Panc1 (cell line): Measurements from ENCODE around the gene PCDHB5.
"Not testable (repeated sequence)": the region's sequence is repeated elsewhere in the genome, so short reads cannot be mapped to it uniquely, and the experiment has no call there.

Experiments
- POLR2AphosphoS5 ChIP-seq: IDR thresholded peaks from 2 replicates; pipeline ENCODE4 v1.6.1; 2012; ENCODE audit warnings: mild to moderate bottlenecking, low read depth, low read length, moderate library complexity
- REST ChIP-seq, 2 experiments: IDR thresholded peaks; 2 replicates each; pipeline ENCODE4 v1.6.1; 2011 to 2012; ENCODE audit warnings: low read depth in 2 of 2, control low read depth in 1 of 2, low read length in 1 of 2, mild to moderate bottlenecking in 1 of 2, moderate library complexity in 1 of 2; ENCODE audit not compliant: insufficient read depth in 1 of 2
- TF ChIP-seq, protein P1 (sequence below): fragments of 450-650 bp; IDR thresholded peaks from 2 replicates; pipeline ENCODE4 v1.5.1; 2017; ENCODE audit warnings: mild to moderate bottlenecking

- TF ChIP-seq, protein P1, sequence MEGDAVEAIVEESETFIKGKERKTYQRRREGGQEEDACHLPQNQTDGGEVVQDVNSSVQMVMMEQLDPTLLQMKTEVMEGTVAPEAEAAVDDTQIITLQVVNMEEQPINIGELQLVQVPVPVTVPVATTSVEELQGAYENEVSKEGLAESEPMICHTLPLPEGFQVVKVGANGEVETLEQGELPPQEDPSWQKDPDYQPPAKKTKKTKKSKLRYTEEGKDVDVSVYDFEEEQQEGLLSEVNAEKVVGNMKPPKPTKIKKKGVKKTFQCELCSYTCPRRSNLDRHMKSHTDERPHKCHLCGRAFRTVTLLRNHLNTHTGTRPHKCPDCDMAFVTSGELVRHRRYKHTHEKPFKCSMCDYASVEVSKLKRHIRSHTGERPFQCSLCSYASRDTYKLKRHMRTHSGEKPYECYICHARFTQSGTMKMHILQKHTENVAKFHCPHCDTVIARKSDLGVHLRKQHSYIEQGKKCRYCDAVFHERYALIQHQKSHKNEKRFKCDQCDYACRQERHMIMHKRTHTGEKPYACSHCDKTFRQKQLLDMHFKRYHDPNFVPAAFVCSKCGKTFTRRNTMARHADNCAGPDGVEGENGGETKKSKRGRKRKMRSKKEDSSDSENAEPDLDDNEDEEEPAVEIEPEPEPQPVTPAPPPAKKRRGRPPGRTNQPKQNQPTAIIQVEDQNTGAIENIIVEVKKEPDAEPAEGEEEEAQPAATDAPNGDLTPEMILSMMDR: not testable (repeated sequence)
- TF ChIP-seq POLR2AphosphoS5; REST (IDR thresholded peaks at IDR 0.05; ENCODE audit: insufficient read depth in 1 of 2, low read depth in 2 of 2, low read length in 1 of 2): not testable (repeated sequence)
Observed at GRCh38 chr5:141184117-141184855, 49.3 kb downstream of the PCDHB5 start.
